Kidney epithelial cell (primary cell): ENCODE measurements around the gene PLXND1. TPM values are rescaled to one million over a fixed set of nuclear protein-coding genes. Genes with fewer than 3 reads are reported as not detected.

Experiments used
- DNase-seq: peaks from one replicate; pipeline ENCODE4 v3.0.0-alpha.2; 2010; ENCODE audit warnings: low read depth
- H3K27me3 ChIP-seq: 2 replicates; pipeline ENCODE4 v1.6.0; 2011; ENCODE audit warnings: low read length; ENCODE audit not compliant: control insufficient read depth, insufficient read depth
- H3K36me3 ChIP-seq: 2 replicates; pipeline ENCODE4 v1.5.1; 2011; ENCODE audit warnings: low read length; ENCODE audit not compliant: control insufficient read depth, insufficient read depth
- H3K4me3 ChIP-seq: 2 replicates; pipeline ENCODE4 v1.5.1; 2011; ENCODE audit warnings: low read depth, mild to moderate bottlenecking, control low read depth, low read length
- total RNA-seq: library from RNA; depleted of rRNA; stranded (reverse); fragments of >200 nt; gene quantifications from 2 replicates; pipeline ENCODE4 v1.2.3, GENCODE V29; 2015
- TF ChIP-seq, protein P1 (sequence below): IDR thresholded peaks from 2 replicates; pipeline ENCODE4 v1.5.1; 2011; ENCODE audit warnings: mild to moderate bottlenecking, moderate library complexity, low read length, control low read depth, inconsistent platforms; ENCODE audit not compliant: insufficient read depth, poor library complexity, severe bottlenecking

PLXND1 gene
- total RNA-seq, 1 donor from 2014 or later: 103 TPM

DNA sequence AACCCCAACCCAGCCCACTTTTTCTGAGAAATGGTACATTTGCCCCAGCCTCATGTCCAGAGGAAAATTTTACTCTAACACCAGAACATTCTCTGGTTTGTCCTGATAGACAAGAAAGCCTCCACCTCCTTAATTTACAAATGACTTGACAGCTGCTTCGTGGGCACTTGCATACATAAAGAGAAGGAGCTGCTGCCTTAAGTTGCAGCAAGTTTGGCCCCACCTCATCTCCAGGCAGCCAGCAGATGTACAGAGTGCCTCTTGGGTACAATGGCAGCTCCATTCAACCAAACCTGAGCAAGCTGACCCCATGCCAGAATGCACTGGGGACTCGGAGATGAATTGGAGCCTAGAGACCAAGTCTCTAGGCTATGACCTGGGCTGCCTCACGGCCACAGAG, 69.7 kb downstream of the PLXND1 start:
- DNase-seq: no peak
- TF ChIP-seq, protein P1, sequence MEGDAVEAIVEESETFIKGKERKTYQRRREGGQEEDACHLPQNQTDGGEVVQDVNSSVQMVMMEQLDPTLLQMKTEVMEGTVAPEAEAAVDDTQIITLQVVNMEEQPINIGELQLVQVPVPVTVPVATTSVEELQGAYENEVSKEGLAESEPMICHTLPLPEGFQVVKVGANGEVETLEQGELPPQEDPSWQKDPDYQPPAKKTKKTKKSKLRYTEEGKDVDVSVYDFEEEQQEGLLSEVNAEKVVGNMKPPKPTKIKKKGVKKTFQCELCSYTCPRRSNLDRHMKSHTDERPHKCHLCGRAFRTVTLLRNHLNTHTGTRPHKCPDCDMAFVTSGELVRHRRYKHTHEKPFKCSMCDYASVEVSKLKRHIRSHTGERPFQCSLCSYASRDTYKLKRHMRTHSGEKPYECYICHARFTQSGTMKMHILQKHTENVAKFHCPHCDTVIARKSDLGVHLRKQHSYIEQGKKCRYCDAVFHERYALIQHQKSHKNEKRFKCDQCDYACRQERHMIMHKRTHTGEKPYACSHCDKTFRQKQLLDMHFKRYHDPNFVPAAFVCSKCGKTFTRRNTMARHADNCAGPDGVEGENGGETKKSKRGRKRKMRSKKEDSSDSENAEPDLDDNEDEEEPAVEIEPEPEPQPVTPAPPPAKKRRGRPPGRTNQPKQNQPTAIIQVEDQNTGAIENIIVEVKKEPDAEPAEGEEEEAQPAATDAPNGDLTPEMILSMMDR: no peak
- Histone ChIP-seq H3K27me3 (no peaks in the 10 kb centered on the region), H3K36me3 (no peaks in the 10 kb centered on the region), H3K4me3 (no peak overlapping the region)

DNA sequence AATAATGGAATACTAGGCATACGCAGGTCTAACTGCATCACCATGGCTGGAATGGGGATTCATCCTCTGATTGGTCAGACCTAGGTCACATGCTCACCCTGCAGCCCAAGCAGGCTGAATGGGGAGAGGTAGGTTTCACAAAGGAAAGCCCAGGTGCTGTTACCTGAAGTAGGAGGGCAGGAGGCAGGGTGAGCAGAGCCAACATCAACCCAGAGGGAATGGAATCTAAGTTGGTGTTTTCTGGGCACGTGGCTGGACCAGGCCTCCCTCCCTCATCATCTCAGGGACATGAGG, 70.2 kb downstream of the PLXND1 start:
- TF ChIP-seq, protein P1: no peak

DNA sequence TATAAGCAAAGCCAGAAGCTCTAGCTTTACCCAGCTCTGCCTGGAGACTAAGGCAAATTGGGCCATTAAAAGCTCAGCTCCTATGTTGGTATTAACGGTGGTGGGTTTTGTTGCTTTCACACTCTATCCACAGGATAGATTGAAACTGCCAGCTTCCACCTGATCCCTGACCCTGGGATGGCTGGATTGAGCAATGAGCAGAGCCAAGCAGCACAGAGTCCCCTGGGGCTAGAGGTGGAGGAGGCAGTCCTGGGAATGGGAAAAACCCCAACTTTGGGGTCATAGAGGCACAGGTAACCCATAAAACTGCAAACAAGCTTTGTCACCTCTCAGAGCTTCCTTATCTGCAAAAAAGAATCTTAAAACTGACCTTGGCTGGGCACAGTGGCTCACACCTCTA, 71.4 kb downstream of the PLXND1 start:
- H3K27me3 ChIP-seq: no peaks in the 10 kb centered on the region
- DNase-seq: no peak
- H3K4me3 ChIP-seq: no peak overlapping the region
- TF ChIP-seq, protein P1: no peak
- H3K36me3 ChIP-seq: no peaks in the 10 kb centered on the region

More for the DNA sequence above, 70.2 kb downstream of the PLXND1 start:
- H3K36me3 ChIP-seq: no peaks in the 10 kb centered on the region
- H3K27me3 ChIP-seq: no peaks in the 10 kb centered on the region
- DNase-seq: no peak
- no peak overlapping the region for H3K4me3 ChIP-seq

DNA sequence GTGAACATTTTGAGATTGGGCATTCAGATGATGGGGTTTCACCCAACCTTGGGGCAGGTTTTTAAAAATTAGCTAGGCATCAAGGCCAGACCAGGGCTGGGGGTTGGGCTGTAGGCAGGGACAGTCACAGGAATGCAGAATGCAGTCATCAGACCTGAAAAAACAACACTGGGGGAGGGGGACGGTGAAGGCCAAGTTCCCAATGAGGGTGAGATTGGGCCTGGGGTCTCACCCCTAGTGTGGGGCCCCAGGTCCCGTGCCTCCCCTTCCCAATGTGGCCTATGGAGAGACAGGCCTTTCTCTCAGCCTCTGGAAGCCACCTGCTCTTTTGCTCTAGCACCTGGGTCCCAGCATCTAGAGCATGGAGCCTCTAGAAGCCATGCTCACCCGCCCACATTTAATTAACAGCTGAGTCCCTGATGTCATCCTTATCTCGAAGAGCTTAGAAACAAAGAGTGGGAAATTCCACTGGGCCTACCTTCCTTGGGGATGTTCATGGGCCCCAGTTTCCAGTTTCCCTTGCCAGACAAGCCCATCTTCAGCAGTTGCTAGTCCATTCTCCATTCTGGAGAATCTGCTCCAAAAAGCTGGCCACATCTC, 71.9 kb downstream of the PLXND1 start:
- Histone ChIP-seq H3K36me3 (no peaks in the 10 kb centered on the region), H3K4me3 (no peak overlapping the region), H3K27me3 (no peaks in the 10 kb centered on the region)
- DNase-seq: no peak
- TF ChIP-seq, protein P1: no peak

DNA sequence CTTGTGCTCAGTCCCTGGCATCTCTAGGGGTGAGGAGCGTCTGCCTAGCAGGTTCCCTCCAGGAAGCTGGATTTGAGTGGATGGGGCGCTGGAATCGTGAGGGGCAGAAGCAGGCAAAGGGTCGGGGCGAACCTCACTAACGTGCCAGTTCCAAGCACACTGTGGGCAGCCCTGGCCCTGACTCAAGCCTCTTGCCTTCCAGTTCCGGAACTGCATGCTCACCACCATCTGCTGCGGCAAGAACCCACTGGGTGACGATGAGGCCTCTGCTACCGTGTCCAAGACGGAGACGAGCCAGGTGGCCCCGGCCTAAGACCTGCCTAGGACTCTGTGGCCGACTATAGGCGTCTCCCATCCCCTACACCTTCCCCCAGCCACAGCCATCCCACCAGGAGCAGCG, 73.1 kb downstream of the PLXND1 start:
- no peaks in the 10 kb centered on the region for H3K36me3 ChIP-seq
- H3K27me3 ChIP-seq: no peaks in the 10 kb centered on the region
- H3K4me3 ChIP-seq: no peak overlapping the region
- TF ChIP-seq, protein P1: no peak
- no peak for DNase-seq

DNA sequence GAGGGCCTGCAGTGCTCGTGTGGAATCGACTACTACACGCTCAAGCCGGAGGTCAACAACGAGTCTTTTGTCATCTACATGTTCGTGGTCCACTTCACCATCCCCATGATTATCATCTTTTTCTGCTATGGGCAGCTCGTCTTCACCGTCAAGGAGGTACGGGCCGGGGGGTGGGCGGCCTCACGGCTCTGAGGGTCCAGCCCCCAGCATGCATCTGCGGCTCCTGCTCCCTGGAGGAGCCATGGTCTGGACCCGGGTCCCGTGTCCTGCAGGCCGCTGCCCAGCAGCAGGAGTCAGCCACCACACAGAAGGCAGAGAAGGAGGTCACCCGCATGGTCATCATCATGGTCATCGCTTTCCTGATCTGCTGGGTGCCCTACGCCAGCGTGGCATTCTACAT, 74.2 kb downstream of the PLXND1 start:
- H3K36me3 ChIP-seq: no peaks in the 10 kb centered on the region
- TF ChIP-seq, protein P1: no peak
- H3K4me3 ChIP-seq: no peak overlapping the region
- no peak for DNase-seq
- no peaks in the 10 kb centered on the region for H3K27me3 ChIP-seq
